KOPT-K1 (cell line): Measurements from ENCODE around the gene TYRO3.
A peak's percentile ranks its signal among the peaks of the same experiment; 100 is the strongest.
"Not testable (repeated sequence)": the region's sequence is repeated elsewhere in the genome, so short reads cannot be mapped to it uniquely, and the experiment has no call there.

Experiments used
- H3K27ac ChIP-seq: fragments of 200-600 bp; sonication (generic); 2 replicates; pipeline ENCODE4 v1.5.1; 2016; ENCODE audit warnings: antibody characterized with exemption, mild to moderate bottlenecking, low read depth, low read length; ENCODE audit not compliant: poor library complexity, severe bottlenecking
- H3K36me3 ChIP-seq: fragments of 200-600 bp; sonication (generic); 2 replicates; pipeline ENCODE4 v1.5.1; 2017; ENCODE audit warnings: antibody characterized with exemption, mild to moderate bottlenecking, low read length, moderate library complexity; ENCODE audit not compliant: insufficient read depth
- H3K9me3 ChIP-seq: fragments of 200-600 bp; sonication (generic); 2 replicates; pipeline ENCODE4 v1.5.1; 2017; ENCODE audit warnings: antibody characterized with exemption, low read length, mild to moderate bottlenecking; ENCODE audit not compliant: insufficient read depth, poor library complexity, severe bottlenecking

Gene TYRO3

GRCh38 chr15:41562784-41563198 is 3.8 kb downstream of the TYRO3 start:
- Histone ChIP-seq H3K27ac (peak overlapping the region; percentile 23), H3K36me3 (no peaks in the 10 kb centered on the region), H3K9me3 (no peaks in the 10 kb centered on the region)

DNA sequence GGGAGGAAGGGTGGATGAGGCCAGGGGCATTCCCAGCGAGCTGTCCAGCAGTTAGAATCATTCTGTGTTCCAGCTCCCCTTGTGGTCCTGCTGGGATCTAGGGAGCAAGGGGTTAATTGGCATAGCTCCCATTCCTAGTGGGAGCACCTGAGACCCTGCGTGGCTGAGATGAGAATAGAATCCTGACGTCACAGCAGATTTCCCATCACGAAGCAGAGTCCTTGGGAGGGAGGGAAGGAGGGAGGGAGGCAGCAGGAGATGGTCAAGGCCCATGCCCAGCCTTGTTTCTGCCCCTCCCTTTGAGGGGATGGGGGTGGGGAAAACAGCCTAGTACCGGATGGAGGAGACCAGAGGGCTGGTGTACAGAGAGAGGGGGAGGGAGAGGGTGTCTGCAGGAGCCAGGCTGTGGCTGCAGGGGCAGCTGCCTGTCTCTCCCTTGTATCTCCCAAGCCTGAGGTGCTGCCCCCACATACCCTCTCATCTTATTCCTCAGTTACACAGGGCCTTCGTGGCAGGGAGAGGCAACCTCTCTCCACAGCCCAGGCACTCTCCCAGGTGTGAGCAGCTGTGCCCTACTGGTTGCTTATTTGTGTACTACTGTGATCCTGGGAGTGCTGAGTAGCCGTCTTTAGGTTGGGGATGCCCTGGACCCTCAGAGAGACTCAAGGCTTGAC is 5.4 kb downstream of the TYRO3 start:
- Histone ChIP-seq H3K9me3 (no peaks in the 10 kb centered on the region), H3K27ac (no peak overlapping the region), H3K36me3 (no peaks in the 10 kb centered on the region)

DNA sequence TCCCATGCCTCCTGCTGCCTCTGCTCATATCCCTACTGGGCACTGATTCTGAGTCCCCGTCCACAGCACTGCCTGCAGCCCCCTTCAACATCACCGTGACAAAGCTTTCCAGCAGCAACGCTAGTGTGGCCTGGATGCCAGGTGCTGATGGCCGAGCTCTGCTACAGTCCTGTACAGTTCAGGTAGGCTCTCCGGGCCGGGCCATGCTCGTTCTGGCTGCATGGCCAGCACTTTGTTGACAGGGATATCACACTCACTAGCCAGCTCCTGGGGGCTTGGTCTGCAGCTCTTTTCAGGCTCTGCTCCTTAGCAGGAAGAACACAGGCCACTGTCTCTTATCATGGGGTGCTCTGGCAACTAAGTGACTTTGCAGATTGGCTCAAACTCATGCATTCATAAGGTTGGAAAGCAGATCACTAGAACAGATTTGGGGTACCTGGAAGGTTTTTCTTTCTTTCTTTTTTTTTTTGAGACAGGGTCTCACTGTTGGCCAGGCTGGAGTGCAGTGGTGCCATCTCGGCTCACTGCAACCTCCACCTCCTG is 6.0 kb downstream of the TYRO3 start:
- H3K36me3 ChIP-seq = no peaks in the 10 kb centered on the region
- H3K27ac ChIP-seq = no peak overlapping the region

GRCh38 chr15:41565702-41566101 is 6.7 kb downstream of the TYRO3 start:
- Histone ChIP-seq H3K36me3 (no peaks in the 10 kb centered on the region), H3K27ac (no peak overlapping the region), H3K9me3 (no peaks in the 10 kb centered on the region)

More for the DNA sequence above, 6.0 kb downstream of the TYRO3 start:
- no peaks in the 10 kb centered on the region for H3K9me3 ChIP-seq

DNA sequence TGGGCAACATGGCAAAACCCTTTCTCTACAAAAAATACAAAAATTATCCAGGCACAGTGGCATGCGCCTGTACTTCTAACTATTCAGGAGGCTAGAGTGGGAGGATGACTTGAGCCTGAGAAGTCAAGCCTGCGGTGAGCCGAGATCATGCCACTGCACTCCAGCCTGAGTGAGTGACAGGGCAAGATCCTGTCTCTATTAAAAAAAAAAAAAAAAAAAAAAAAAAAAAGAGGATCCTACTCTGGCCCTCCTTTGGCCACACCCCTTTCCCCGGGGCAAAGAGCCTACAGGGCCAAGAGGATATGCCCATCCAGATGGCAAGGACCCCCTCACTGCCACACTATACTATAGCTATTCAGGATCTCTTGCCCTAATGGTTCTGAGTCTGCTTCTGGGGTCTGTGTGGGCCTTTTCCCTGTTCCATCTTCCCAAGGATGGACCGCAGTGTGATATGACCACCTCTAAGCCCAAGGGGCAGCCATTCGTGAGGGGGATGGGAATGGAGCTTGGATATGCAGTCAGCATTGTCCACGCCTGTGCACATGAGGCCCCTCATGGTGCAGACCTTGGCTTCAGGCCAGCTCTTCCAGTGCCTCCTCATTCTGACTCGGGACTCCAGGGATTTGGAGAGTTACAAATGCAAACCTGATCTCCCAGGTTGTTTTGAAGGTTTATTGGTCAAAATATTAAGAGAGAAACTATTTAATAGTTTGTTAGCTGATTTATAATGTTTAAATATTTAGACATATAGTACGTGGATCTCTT is 7.3 kb downstream of the TYRO3 start:
- no peak overlapping the region for H3K27ac ChIP-seq
- no peaks in the 10 kb centered on the region for H3K36me3 ChIP-seq
- no peaks in the 10 kb centered on the region for H3K9me3 ChIP-seq

DNA sequence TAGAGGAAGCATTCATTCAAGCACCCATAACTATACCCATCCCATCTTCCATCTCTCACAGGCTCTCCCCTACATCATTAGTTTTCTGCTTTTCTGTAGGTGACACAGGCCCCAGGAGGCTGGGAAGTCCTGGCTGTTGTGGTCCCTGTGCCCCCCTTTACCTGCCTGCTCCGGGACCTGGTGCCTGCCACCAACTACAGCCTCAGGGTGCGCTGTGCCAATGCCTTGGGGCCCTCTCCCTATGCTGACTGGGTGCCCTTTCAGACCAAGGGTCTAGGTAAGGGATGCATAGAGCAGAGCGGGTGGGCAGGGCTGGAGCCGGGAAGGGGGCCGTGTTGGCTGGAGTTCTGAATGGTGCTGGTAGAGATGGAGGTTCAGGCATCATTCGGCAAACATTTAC is 8.2 kb downstream of the TYRO3 start:
- H3K36me3 ChIP-seq = no peaks in the 10 kb centered on the region
- H3K27ac ChIP-seq = no peak overlapping the region
- no peaks in the 10 kb centered on the region for H3K9me3 ChIP-seq

GRCh38 chr15:41567862-41568261 is 8.8 kb downstream of the TYRO3 start:
- Histone ChIP-seq H3K36me3 (no peaks in the 10 kb centered on the region), H3K9me3 (no peaks in the 10 kb centered on the region), H3K27ac (no peak overlapping the region)

DNA sequence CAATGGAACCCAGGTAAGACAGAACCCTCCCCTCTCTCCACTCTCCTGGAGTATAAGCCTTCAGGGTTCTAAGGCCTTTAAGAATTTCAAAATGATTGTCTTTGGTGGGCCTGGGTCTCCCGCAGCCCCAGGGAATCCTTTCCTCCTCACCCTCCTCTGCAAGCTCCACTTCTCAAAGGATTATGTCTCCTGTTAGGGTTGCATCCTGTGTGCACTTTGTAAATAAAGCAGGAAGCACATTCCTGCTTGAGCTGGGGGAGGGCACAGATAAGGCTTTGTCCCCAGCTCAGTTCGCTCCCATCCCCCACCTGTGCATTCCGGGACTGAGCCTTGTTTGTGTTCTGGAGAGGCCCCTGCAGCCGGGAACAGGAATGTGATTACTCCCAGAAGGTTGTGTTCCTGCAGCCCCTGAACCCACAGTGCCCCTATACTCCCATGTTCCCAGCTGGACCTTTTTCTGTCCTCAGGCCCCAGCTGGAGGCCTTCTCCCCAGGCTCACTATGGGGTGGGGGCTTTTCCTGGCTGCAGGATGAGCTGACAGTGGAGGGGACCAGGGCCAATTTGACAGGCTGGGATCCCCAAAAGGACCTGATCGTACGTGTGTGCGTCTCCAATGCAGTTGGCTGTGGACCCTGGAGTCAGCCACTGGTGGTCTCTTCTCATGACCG is 9.5 kb downstream of the TYRO3 start:
- H3K9me3 ChIP-seq = no peaks in the 10 kb centered on the region
- H3K27ac ChIP-seq = no peak overlapping the region
- peaks cover 3% of the 10 kb centered on the region; the same call in 1 of the 2 replicates for H3K36me3 ChIP-seq

DNA sequence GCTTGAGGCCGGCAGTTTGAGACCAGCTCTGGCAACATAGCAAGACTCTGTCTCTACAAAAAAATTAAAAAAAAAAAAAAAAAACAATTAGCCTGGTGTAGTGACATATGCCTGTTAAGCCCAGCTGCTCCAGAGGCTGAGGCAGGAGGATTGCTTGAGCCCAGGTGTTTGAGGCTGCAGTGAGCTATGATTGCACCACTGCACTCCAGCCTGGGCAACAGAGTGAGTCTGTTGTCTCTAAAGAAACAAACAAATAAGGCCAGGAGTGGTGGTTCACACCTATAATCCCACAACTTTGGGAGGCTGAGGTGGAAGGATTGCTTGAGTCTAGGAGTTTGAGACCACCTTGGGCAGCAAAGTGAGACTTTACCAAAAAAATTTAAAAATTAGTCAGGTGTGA is 10.2 kb downstream of the TYRO3 start:
- H3K9me3 ChIP-seq, H3K36me3 ChIP-seq, H3K27ac ChIP-seq: not testable (repeated sequence)

- Histone ChIP-seq H3K27ac (no peak overlapping the region), H3K36me3 (peaks cover 6% of the 10 kb centered on the region; the same call in 1 of the 2 replicates), H3K9me3 (no peaks in the 10 kb centered on the region)
These were observed 11.8 kb downstream of the TYRO3 start for GRCh38 chr15:41570764-41571163.

- Histone ChIP-seq H3K27ac (no peak overlapping the region), H3K9me3 (no peaks in the 10 kb centered on the region), H3K36me3 (peaks cover 6% of the 10 kb centered on the region; the same call in 1 of the 2 replicates)
These were observed 12.9 kb downstream of the TYRO3 start for GRCh38 chr15:41571948-41572347.

GRCh38 chr15:41572866-41573265 is 13.9 kb downstream of the TYRO3 start:
- Histone ChIP-seq H3K27ac (no peak overlapping the region), H3K9me3 (no peaks in the 10 kb centered on the region), H3K36me3 (peaks cover 6% of the 10 kb centered on the region; the same call in 1 of the 2 replicates)

GRCh38 chr15:41573396-41573795 is 14.4 kb downstream of the TYRO3 start:
- Histone ChIP-seq H3K36me3 (peaks cover 6% of the 10 kb centered on the region; the same call in 1 of the 2 replicates), H3K9me3 (no peaks in the 10 kb centered on the region)

GRCh38 chr15:41574158-41574557 is 15.1 kb downstream of the TYRO3 start:
- Histone ChIP-seq H3K9me3 (no peaks in the 10 kb centered on the region), H3K36me3 (peaks cover 6% of the 10 kb centered on the region; the same call in 1 of the 2 replicates), H3K27ac (no peak overlapping the region)

More at GRCh38 chr15:41573396-41573795, 14.4 kb downstream of the TYRO3 start:
- H3K27ac ChIP-seq = no peak overlapping the region

GRCh38 chr15:41575282-41575681 is 16.3 kb downstream of the TYRO3 start:
- peaks cover 6% of the 10 kb centered on the region; the same call in 1 of the 2 replicates for H3K36me3 ChIP-seq
- H3K27ac ChIP-seq = no peak overlapping the region

More at GRCh38 chr15:41575282-41575681, 16.3 kb downstream of the TYRO3 start:
- H3K9me3 ChIP-seq = no peaks in the 10 kb centered on the region
